ENCODE data around the gene TPSD1. TPM values are rescaled to one million over a fixed set of nuclear protein-coding genes. Genes with fewer than 3 reads are reported as not detected.

TPSD1 gene
- polyA plus RNA-seq, 3 donors = not detected

GRCh38 chr16:1282324-1282973 lies 26.6 kb downstream of the TPSD1 start:
- Histone ChIP-seq H3K27me3 (ENCODE audit: control insufficient read depth in 2 of 2, insufficient read depth in 2 of 2, low read length in 2 of 2) (peaks cover 0 to 3% of the 10 kb centered on the region in 2 donors), H3K9me3 (replicated peaks in 1 of 2; ENCODE audit: control insufficient read depth in 1 of 2, insufficient read depth in 1 of 2, low read length in 2 of 2) (no peaks in the 10 kb centered on the region), H4K20me1 (ENCODE audit: insufficient read depth, low read length) (no peaks in the 10 kb centered on the region), H3K4me3 (replicated peaks in 1 of 3; ENCODE audit: low read depth in 2 of 3, low read length in 3 of 3) (no peak overlapping the region), H2AFZ (ENCODE audit: insufficient read depth, low read depth, low read length, poor library complexity, severe bottlenecking) (no peak overlapping the region), H3K27ac (ENCODE audit: low read depth in 1 of 2, low read length in 2 of 2) (no peak overlapping the region), H3K79me2 (ENCODE audit: insufficient read depth, low read length) (no peaks in the 10 kb centered on the region), H3K4me2 (replicated peaks; ENCODE audit: extremely low read depth, low read length, poor library complexity, severe bottlenecking) (no peak overlapping the region), H3K36me3 (replicated peaks in 1 of 2; ENCODE audit: control insufficient read depth in 1 of 2, insufficient read depth in 2 of 2, low read length in 2 of 2) (no peaks in the 10 kb centered on the region), H3K9ac (ENCODE audit: insufficient read depth, low read length, poor library complexity, severe bottlenecking) (peak overlapping the region; percentile 21), H3K4me1 (ENCODE audit: control insufficient read depth in 1 of 2, insufficient read depth in 2 of 2, low read length in 2 of 2) (peaks cover 14 to 16% of the 10 kb centered on the region in 2 donors)
- H3K9me3 Mint-ChIP-seq = peaks cover 0 to 2% (median 0%) of the 10 kb centered on the region in 7 donors
- no peak overlapping the region for H3K27ac Mint-ChIP-seq
- H3K27me3 Mint-ChIP-seq (ENCODE audit: low read depth in 3 of 3) = peaks cover 13 to 32% (median 25%) of the 10 kb centered on the region in 3 donors
- H3K4me3 Mint-ChIP-seq = no peak overlapping the region
- no peaks in the 10 kb centered on the region for H3K36me3 Mint-ChIP-seq
- TF ChIP-seq, protein P1, sequence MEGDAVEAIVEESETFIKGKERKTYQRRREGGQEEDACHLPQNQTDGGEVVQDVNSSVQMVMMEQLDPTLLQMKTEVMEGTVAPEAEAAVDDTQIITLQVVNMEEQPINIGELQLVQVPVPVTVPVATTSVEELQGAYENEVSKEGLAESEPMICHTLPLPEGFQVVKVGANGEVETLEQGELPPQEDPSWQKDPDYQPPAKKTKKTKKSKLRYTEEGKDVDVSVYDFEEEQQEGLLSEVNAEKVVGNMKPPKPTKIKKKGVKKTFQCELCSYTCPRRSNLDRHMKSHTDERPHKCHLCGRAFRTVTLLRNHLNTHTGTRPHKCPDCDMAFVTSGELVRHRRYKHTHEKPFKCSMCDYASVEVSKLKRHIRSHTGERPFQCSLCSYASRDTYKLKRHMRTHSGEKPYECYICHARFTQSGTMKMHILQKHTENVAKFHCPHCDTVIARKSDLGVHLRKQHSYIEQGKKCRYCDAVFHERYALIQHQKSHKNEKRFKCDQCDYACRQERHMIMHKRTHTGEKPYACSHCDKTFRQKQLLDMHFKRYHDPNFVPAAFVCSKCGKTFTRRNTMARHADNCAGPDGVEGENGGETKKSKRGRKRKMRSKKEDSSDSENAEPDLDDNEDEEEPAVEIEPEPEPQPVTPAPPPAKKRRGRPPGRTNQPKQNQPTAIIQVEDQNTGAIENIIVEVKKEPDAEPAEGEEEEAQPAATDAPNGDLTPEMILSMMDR (IDR thresholded peaks at IDR 0.05) = no peak
- 33% methylated on average over 12 of the region's 17 CpGs for WGBS (ENCODE audit: insufficient coverage)
- no peak for DNase-seq
- peaks cover 20% of the 10 kb centered on the region for H3K4me1 Mint-ChIP-seq
- intact Hi-C loops (cut with micrococcal nuclease) = no loop called here

GRCh38 chr16:1283296-1283695 lies 27.4 kb downstream of the TPSD1 start:
- Histone ChIP-seq H4K20me1 (ENCODE audit: insufficient read depth, low read length) (no peaks in the 10 kb centered on the region), H3K27ac (ENCODE audit: low read depth in 1 of 2, low read length in 2 of 2) (no peak overlapping the region), H3K9ac (ENCODE audit: insufficient read depth, low read length, poor library complexity, severe bottlenecking) (no peak overlapping the region), H2AFZ (ENCODE audit: insufficient read depth, low read depth, low read length, poor library complexity, severe bottlenecking) (no peak overlapping the region), H3K9me3 (replicated peaks in 1 of 2; ENCODE audit: control insufficient read depth in 1 of 2, insufficient read depth in 1 of 2, low read length in 2 of 2) (no peaks in the 10 kb centered on the region), H3K4me2 (replicated peaks; ENCODE audit: extremely low read depth, low read length, poor library complexity, severe bottlenecking) (no peak overlapping the region), H3K27me3 (ENCODE audit: control insufficient read depth in 2 of 2, insufficient read depth in 2 of 2, low read length in 2 of 2) (peaks cover 0 to 7% of the 10 kb centered on the region in 2 donors), H3K36me3 (replicated peaks in 1 of 2; ENCODE audit: control insufficient read depth in 1 of 2, insufficient read depth in 2 of 2, low read length in 2 of 2) (no peaks in the 10 kb centered on the region), H3K4me1 (ENCODE audit: control insufficient read depth in 1 of 2, insufficient read depth in 2 of 2, low read length in 2 of 2) (peaks cover 14 to 16% of the 10 kb centered on the region in 2 donors), H3K79me2 (ENCODE audit: insufficient read depth, low read length) (no peaks in the 10 kb centered on the region), H3K4me3 (replicated peaks in 1 of 3; ENCODE audit: low read depth in 2 of 3, low read length in 3 of 3) (no peak overlapping the region)
- Mint-ChIP-seq H3K36me3 (no peaks in the 10 kb centered on the region), H3K4me3 (peak overlapping the region in 1 of 2 donors; percentile 44), H3K4me1 (peaks cover 20% of the 10 kb centered on the region), H3K27ac (no peak overlapping the region), H3K27me3 (ENCODE audit: low read depth in 3 of 3) (peaks cover 10 to 31% (median 24%) of the 10 kb centered on the region in 3 donors), H3K9me3 (no peaks in the 10 kb centered on the region)
- TF ChIP-seq, protein P1 (IDR thresholded peaks at IDR 0.05) = no peak
- WGBS (ENCODE audit: insufficient coverage) = 30% methylated on average over 14 of the region's 17 CpGs
- no peak for DNase-seq
- intact Hi-C loops (cut with micrococcal nuclease) = no loop called here
